Raji (cell line): ENCODE results near the gene VWF.

Experiments
- POLR2A ChIP-seq: IDR thresholded peaks from 2 replicates; pipeline ENCODE4 v1.6.1; 2011; ENCODE audit warnings: low read depth, low read length, control low read depth; ENCODE audit not compliant: insufficient read depth

Gene VWF

DNA sequence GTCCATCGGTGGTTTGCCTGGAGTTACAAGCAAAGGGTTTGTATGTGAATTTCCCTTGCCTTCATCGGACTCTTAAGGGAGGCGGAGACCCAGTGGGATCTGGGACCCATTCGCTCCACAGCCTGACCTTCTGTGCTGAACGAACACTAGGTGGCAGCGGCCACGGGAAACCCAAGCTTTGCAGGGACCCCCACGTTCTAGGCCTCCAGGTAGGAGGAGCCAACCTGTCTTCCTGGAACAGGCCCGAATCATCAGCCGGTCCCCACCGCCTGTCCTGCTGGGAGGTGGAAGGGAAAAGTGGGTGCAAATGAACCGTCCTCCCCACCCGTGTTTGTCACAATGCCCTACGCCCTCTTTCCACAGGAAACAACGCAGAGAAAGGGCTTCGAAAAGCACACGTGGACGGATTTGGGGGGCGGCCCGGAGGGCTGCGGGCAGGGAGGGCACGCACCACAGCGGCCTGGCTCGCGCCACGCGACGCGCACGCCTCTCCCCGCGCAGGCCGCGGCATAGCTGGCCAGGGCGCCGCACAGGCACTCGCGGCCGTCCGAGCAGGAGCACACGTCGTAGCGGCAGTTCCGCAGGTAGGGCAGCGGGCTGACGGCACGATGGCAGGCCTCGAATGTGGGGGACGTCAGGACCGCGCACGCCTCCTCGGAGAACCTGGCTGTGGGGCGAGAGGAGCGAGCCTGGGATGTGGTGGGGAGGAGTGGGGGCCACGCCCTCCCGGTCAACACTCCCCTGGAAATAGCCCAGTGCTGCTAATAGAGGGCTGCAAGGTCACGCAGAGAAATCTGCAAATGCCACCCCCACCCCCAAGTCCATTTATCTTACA is 67.8 kb downstream of the VWF start:
- TF ChIP-seq POLR2A = no peak

DNA sequence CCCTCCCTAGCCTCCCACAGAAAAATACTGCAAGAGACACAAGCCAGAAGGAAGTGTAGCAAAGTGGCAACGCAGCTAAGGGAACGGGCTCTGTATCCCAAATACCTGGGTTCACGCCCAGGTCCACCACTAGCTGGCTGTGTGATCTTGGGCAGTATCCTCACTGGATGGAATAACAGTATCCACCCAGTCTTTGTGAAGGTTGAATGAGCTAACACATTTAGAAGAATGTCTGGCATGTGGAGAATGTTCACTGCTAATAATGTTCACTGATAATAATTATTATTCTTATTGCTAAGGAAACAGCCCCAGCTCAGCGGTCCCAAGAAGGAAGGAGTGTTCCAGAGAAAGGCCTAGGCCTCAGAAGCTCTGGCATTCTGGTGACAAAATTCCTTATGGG is 70.9 kb downstream of the VWF start:
- no peak for TF ChIP-seq POLR2A

DNA sequence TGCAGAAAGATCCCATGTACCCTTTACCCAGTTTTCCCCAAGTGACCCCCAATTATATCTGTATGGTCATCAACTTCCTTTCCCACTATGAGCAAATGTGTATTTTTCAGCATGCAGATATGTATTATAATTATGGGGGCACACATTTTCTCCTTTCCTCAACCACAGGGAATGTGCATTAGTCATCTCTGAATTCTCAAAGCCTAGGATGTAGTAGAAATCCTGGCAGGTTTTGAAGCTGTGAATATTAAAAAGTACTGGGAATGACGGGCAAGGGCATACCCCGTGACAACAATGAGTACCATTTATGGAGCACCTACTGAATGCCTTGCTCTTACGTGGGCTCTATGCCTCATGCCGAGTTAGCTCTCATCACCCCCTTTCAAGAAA is 71.5 kb downstream of the VWF start:
- TF ChIP-seq POLR2A = no peak

DNA sequence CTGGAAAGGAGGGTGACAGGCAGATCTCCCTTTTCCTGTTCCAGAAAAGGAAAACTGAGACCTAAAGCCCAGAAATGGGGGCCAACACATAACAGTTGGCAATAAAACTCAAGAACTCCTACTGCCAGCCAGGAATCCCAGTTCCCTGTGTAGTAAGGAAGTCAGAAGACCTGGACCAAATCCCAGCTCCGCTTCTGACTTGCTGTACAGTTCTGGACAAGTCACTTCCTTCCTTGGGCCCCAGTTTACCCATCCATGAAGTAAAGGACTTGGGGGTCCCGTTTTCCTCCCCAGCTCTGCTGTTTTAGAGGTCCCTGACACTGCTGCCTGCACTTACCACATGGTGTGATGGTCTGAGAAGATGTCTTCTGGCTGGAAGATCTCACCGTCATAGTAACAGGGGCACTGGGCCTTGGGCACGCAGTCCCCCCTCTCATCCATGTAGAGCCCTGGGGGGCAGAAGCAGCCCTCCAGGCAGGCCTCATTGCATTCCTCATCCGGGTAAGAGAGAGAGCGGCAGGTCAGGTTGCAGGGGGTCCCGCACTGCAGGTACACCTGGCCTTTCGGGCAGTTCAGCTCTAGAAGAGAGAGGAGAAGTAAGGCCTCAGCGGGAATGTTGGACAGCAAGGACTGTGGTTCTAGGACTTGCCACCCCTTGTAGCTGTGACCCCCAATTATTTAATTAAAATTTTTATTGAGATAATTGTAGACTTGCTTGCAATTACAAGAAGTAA is 72.1 kb downstream of the VWF start:
- TF ChIP-seq POLR2A = no peak

DNA sequence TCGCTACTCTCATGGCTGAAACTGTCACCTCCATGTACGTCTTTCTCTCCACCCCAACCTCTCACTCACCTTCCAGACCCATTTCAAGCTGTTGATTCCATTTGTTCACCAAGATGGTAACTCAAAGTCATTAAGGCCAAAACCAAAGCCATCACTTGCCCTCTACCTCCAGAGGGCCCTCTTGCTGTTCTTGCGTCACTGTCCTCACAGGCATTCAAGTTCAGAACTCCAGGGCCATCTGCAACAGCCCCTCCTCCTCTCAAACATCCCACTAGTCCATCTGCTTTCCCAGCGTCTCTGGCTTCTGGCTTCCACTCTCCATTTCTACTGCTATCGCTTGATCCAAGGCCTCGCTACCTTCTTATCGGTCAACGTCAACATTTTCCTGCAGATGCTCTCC is 74.5 kb downstream of the VWF start:
- TF ChIP-seq POLR2A = no peak

DNA sequence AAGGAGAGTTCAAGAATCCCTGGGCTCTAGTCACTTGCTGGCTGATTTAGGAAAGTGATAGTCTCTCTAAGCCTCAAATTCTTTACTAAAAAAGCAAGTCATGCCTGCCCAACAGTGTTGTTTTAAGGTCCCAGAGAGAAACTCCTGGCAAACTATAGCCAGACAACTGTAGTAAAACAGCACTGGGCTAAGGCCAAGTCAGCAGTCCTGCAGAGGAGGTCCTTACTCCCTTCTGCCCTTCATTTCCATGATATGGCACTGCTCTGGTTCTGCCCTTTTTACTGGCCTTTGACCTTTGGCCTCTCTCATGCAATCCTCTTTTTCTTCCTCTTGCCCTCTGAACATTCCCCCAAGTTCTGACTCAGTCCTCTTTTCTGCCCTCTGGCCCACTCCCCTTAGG is 74.9 kb downstream of the VWF start:
- TF ChIP-seq POLR2A = no peak

DNA sequence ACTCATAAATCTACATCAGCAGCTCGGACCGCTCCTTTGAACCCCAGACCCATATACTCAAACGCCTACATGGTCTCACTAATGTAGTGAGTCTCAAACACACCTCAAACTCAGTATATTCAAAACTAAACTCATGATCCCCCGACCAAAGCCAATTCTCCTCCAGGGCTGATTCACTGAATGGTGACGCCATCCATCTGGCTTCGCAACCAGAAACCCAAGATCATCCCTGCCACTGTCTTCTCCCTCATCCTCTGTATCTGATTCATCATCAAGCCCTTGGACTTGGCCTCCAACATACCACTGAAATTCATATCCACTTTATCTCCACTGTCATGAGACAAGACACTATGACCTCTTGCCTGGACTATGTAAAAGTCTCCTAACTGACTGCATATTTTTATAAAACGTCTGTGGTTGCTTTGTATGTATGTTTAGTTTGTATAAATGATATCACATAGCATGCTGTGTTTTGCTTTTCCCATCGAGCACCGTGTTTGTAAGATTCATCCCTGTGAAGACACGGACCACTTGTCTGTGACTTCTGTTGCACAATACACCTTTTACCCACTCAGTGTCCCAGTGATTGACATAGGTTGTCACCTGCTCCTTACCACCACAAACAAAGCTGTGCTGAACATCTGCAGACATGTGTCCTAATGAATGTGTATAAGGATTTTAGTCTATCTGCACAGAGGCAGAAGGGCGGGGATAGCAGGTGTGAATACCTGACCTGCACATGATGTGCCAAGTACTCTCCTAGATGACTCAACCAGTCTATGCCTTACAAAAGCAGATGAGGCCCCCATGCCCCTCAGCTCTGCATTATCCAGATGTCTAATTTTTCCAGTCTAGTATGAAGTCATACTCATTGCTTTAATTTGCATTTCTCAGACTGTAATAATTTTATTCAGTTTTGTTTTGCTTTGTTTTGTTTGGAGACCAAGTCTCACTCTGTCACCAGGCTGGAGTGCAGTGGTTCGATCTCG is 76.9 kb downstream of the VWF start:
- no peak for TF ChIP-seq POLR2A

DNA sequence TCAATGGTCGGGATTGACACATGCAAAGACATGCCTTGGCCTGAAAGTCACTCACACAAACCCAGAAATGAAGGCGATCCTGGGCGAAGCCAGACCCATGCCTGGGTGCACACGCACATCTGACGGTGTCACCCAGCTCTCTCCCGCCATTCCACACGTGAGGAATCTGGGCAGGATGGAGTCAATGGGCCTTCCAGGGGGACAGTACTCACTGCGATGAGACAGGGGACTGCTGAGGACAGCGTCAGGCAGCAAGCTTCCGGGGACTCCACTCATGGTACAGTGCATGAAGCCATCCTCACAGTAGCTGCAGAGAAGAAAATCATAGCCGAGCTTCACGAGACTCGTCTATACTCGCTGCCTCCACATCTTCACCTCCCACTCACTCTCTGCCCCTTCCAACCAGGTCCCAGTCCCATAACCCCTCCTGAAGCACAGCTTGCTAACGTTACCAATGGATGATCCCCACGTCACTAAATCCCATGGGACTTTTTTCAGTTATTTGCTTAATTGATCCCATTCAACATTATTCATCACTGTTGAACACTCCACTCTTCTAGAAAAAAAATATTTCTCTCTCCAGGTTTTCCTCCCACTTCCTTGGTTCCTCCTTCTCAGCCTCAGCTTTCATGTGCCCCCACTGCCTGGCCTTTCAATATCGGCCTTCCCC is 77.8 kb downstream of the VWF start:
- no peak for TF ChIP-seq POLR2A

DNA sequence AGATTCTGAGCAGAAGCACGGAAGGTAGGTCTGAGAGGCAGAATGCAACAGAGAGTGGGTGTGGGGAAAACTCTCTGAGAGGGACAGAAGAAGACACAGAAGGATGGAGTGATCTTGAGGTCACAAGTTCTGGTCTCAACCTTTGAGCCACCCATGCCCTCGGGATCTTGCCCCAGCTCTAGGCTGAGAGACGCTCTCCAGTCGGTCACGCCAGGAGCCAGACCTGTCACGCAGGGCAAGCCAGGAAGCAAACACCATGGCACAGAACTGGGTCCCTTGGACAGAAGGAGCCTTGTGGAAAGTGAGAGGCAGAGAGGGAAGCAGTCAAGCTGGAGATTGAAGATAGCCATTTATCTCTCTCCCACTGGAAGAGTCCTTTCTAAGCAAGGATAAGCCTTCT is 79.0 kb downstream of the VWF start:
- no peak for TF ChIP-seq POLR2A

DNA sequence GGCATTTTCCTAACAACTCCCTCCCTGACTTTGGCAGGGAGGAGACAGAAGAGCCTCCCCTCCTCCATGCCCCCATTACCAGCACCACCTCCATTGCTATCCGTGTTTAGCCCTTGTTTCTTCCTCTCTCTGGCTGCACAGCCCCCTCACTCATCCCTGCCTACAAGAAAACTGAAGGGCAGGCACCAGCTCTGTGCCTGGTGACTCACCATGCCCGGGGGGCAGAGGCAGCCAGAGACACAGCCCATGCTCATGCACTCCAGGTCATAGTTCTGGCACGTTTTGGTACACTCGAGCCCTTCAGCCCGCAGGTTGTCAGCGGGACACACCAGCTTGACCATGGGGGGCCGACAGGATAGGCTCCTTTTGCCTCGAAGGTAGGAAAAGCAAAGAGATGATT is 80.4 kb downstream of the VWF start:
- no peak for TF ChIP-seq POLR2A

DNA sequence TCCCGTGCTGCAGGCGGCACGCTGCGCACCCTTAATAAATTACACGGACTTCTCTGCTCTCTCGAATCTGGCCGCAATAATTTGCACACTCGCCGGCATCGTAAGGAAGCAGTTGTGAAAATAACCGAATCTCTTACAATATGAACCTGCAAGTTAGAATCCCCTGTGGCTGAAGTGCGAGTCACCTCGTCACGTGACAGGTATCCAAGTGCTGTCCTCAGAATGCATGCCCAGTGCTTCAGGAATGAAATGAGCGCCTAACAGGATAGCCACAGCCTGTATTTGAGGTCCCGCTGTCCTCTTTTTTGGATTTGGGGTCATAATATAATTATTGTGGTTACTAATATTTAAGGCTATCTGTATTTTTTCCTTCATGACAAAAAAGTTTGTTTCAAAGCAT is 82.0 kb downstream of the VWF start:
- TF ChIP-seq POLR2A = no peak

DNA sequence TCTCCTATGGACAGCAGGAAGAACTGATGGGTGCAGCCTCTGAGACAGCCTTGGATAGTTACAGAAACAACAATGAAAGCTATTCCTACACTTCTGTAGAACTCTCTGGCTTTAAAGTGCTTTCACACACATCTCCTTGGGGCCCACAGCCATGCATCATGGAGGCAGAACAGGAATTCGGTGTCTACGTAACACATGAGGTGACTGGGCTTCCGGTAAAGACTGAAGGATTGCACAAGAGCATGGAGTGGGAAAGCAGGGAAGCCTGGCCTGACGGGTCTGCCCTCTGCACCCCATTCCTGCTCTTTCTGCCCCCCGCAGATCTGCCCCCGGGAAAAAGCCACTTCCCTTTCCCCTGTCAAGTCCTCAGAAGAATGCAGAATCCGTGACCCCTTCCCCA is 82.6 kb downstream of the VWF start:
- TF ChIP-seq POLR2A = no peak

DNA sequence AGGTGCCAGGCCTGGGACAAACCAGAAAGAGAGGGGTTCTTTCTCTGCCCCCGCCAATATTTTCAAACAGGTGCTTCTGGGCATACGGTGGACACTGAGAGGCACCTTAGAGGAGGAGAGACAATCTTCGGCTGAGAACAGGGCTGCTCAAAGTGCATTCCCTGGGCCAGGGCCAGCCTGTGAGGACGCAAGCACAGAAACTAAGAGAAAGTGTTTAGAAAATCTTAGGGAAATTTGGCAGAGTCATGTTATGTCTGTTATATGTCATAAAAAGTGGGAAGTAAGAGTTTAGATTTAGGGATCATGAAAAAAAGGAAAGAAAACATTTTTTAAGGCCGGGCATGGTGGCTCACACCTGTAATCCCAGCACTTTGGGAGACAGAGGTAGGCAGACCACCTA is 83.7 kb downstream of the VWF start:
- TF ChIP-seq POLR2A = no peak

DNA sequence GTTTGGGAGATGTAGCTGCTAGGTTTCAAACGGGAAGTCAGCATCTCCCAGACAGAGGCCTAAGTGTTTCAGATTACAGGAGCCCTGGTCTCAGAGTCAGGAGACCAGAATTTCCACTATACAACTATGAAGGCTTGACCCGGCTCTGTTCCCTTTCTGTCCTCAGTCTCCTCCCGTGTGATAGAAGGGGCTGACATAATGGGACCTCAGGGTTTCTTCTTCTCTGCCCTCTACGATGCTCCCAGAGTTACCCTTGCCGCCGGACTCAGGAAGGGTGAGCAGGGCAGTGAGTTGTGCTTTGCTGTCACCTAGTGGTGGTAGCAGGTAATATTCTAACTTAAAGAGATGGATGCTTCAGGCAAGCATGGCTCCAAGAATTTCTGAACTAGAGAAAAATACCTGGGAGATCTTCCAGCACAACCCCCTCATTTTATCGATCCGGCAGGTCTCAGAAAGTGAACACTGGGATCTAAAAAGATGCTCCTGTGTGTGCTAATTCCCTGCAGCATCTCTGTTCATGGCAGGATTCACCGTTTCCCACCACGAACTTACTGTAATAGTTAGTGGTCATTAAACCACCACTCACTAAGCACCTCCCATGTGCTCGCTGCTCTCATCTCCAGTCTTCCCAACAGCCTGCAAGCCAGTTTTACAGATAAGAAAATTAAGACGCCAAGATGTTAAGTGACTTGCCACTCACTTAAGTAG is 84.4 kb downstream of the VWF start:
- TF ChIP-seq POLR2A = no peak
